Dedifferentiated amniotic fluid mesenchymal stem cell (primary cell): Measurements from ENCODE around the gene ENPP3.

Source experiments
- DNase-seq: peaks from one replicate; pipeline ENCODE4 v3.0.0-alpha.2; 2016; ENCODE audit errors: extremely low spot score

ENPP3 gene

GRCh38 chr6:131642987-131643611, 6.0 kb downstream of the ENPP3 start:
- no peak for DNase-seq

- no peak for DNase-seq
Measured at GRCh38 chr6:131643855-131644460, 6.9 kb downstream of the ENPP3 start.

GRCh38 chr6:131644921-131645320, 7.8 kb downstream of the ENPP3 start:
- DNase-seq: no peak

GRCh38 chr6:131645846-131646245, 8.7 kb downstream of the ENPP3 start:
- no peak for DNase-seq

- DNase-seq: no peak
Measured at GRCh38 chr6:131646249-131646670, 9.2 kb downstream of the ENPP3 start.

- no peak for DNase-seq
Measured at GRCh38 chr6:131651782-131652181, 14.7 kb downstream of the ENPP3 start.

DNA sequence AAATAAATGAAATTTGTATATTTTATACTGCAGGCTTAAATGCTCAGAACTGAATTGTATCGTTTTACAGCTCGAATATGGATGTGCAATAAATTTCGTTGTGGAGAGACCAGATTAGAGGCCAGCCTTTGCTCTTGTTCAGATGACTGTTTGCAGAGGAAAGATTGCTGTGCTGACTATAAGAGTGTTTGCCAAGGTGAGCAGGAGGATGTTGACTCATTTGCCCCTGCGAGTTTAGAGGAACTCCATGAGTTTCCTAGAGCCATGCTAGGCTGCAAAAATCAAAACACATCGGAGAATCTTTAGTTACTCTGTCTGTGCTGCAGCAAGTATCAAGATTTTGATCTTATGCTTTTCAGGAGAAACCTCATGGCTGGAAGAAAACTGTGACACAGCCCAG, 15.4 kb downstream of the ENPP3 start:
- DNase-seq: no peak

- no peak for DNase-seq
Measured at GRCh38 chr6:131654326-131654725, 17.2 kb downstream of the ENPP3 start.

- DNase-seq: no peak
Measured at GRCh38 chr6:131655387-131655786, 18.3 kb downstream of the ENPP3 start.

DNA sequence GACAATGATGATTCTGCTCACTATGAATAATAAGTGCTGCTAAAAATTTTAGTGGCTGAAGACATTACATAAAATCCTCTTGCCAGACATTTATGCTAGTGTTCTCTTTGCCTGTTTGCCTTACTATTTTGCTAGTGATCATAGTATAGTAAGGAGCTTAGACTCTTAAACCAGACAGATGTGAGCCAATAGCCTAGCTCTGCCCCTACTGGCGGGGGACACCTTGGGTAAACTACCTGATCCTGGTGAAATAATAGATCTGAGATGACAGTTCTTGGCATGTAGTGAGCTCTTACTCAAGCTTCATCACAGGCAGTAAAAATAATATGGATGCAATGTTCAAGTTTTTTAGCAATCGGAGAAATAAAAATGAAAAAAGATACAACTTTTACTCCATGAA, 18.8 kb downstream of the ENPP3 start:
- DNase-seq: no peak

DNA sequence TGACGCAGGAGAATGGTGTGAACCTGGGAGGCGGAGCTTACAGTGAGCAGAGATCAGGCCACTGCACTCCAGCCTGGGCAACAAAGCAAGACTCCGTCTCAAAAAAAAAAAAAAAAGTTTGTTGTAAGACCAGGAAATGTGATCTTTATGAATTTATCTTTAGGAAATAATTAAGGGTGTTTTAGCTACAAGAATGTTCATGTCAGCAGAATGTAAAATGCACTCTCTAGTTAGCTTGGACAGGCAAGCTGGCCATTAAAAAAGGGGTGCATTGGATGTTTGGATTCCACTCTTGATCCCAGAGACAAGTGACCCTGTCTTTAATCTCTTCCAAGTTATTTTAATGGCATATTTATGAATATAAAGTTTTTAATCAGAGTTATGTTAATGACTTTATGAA, 19.6 kb downstream of the ENPP3 start:
- no peak for DNase-seq

DNA sequence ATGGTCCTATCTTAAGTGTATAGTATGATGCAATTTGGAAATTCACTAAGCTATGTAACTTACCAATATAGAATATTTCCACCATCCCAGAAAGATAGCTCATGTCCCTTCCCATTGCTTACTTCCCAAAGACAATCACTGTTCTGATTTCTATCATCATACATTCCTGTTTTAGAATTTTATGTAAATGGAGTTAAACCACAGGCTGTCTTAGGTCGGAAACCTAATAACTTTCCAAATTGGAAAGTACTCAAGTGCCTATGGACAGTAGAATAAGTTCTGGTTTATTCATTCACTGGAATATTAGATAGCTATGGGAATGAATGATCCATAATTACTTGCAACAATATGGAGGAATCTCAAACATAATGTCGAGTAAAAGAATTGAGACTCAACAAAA, 20.1 kb downstream of the ENPP3 start:
- DNase-seq: no peak

DNA sequence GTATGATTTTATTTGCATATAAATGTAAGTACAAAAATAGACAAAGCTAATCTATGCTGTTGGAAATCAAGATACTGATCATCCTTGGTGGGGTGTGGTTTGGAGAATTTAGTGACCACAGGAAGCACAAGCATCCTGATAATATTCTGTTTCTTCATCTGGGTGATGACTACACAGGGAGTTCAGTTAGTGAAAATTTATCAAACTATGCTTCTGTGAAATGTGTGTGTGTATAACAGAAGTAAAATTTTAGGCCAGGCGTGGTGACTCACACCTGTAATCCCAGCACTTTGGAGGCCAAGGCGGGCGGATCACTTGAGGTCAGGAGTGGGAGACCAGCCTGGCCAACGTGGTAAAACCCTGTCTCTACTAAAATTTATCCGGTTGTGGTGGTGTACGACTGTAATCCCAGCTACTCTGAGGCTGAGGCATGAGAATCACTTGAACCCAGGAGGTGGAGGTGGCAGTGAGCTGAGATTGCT, 20.6 kb downstream of the ENPP3 start:
- no peak for DNase-seq

GRCh38 chr6:131658287-131658686, 21.2 kb downstream of the ENPP3 start:
- no peak for DNase-seq

DNA sequence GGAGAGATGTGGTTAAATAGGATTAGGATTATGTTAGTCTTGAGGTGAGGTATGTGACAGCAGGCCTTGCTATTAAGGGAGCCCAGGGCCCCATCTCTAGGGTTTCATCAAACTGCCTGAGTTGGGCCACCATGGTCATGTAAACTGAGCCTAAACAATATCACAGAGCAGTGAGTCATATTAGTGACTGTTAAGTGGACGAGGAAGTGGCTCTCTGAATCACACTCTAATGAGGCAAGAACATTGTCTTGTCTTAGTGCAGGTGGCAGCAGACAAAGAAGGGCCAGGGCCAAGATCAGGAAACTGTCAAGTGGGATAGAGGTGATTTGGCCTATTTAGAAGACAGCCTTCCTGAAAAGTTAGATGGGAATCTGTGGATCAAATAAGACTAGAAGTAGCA, 23.1 kb downstream of the ENPP3 start:
- DNase-seq: no peak

- DNase-seq: no peak
Measured at GRCh38 chr6:131663578-131664165, 26.6 kb downstream of the ENPP3 start.

GRCh38 chr6:131669891-131670290, 32.8 kb downstream of the ENPP3 start:
- DNase-seq: no peak

GRCh38 chr6:131673184-131673583, 36.1 kb downstream of the ENPP3 start:
- DNase-seq: no peak

DNA sequence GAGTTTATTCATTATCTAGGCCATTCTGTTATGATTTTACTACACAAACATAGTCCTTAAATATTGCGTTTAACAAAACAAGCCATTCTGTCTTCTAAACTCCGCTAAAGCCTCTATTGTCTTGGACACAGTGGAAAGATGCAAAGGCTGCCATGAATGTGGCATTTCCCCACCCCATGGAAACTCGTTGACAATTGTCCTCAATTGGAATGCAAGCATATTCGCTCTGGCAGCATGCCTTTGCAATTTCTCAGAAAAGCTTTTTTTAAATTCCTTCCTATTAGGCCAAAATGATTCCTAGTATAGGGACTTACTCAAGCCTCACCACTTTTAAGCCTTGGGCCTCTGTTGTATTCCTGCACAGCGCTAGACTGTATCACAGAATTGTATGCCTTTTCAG, 41.3 kb downstream of the ENPP3 start:
- no peak for DNase-seq

GRCh38 chr6:131680868-131681267, 43.8 kb downstream of the ENPP3 start:
- no peak for DNase-seq

DNA sequence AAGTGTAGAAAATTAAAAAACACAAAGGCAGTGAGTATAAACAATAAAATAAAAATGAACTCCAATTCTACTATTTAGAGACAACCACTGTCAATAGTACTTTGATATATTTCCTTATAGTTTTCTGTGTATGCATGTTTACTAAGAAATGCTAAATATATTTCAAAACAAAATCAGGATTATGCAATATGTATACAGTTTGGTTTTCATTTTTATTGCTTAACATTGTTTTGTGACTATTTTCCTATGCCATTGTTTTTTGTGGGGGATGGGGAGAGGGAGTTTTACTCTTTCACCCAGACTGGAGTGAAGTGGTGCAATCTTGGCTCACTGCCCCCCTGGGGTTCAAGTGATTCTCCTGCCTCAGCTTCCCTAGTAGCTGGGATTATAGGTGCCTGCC, 44.5 kb downstream of the ENPP3 start:
- no peak for DNase-seq

DNA sequence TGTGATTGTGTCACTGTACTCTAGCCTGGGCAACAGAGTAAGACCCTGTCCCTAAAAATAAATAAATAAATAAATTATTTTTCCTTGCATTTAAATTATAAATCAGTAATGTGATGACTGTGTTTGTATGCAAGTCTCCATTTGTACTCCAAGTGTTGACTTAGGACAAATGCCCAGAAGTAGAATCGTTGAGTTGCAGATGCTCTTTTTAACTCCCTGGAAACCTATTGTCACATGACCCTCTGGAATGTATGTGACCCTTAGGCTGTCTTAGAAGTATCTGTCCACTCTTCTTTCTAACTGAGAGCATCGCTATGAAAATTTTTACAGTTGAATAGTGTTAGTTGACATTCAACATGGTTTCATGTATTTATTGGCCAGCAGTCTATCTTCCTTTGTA, 45.3 kb downstream of the ENPP3 start:
- DNase-seq: no peak

DNA sequence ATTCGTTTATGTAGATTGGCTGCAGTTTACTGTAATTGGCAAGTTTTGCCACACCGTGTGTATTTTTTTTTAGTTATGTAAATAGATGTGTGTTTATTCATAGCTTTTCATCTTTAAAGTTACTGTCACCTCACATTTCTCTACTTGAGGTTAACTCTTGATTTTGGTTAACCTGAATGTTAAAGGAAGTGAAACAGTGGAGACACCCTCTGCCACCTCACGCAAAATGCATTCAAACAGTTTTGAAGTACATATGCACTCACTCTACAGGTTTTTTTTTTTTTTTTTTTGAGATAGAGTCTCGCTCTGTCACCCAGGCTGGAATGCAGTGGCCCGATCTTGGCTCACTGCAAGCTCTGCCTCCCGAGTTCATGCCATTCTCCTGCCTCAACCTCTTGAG, 46.4 kb downstream of the ENPP3 start:
- DNase-seq: no peak
